Measurements from ENCODE around the gene RGCC. TPM values are rescaled to one million over a fixed set of nuclear protein-coding genes. Genes with fewer than 3 reads are reported as not detected.

The RGCC gene
- total and polyA plus RNA-seq, 12 donors, result 15.6 to 63.2 (median 46.6) TPM

GRCh38 chr13:41455725-41456419 lies 1.5 kb upstream of the RGCC start:
- Histone ChIP-seq H3K4me3 (peak overlapping the region in 1 of 10 donors; percentile 80), H3K36me3 (peaks cover 0 to 7% (median 0%) of the 10 kb centered on the region in 9 donors), H3K9me3 (peaks cover 0 to 8% (median 0%) of the 10 kb centered on the region in 11 donors), H3K27ac (peak overlapping the region in 1 of 10 donors; percentile 89), H3K27me3 (peaks cover 0 to 33% (median 11%) of the 10 kb centered on the region in 7 donors), H3K4me1 (peaks cover 0 to 27% (median 19%) of the 10 kb centered on the region in 9 donors)
- DNase-seq (no peak), ATAC-seq (no peak)
- WGBS, 2 donors, result 51 to 55% methylated on average over 19 of the region's 19 CpGs
- intact Hi-C loops (cut with DNase I), result loop anchor here in 5 of 10 donors (5.0 to 10.0 kb wide), 6 partner anchors 91 to 199 kb away; no protein-coding TSS in a partner anchor
- no peak for TF ChIP-seq CTCF (IDR thresholded peaks at IDR 0.05)

DNA sequence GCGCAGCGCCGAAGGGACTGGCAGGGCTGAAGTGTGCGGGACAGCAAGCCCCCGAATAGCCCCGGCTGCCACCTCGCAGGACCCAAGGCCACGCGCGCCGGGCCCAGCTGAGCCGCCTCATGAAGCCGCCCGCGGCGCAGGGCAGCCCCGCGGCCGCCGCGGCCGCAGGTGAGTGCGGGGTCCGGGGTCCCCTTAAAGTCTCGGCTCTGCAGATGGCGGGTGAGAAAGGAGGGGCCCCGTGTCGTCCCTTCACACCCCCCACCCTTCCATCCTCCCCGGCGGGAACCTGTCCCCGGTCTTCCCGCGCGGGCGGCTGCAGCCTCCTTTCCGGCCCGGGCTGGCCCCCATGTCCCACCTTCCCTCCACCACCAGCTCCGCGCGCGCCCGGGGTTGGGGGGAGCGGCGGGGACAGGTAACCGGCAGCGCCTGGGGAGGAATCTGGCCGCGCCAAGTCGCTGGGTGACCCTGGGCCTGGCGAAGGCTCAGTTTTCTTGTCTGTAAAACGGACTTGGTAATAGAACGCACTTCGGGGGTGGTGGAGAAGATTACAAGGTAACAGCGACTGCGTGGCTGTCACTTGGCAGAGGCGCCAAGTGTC lies 338 bp downstream of the RGCC start:
- WGBS, 2 donors, result 0 to 1% methylated on average over 40 to 56 of the region's 56 CpGs
- peaks cover 0 to 41% (median 19%) of the 10 kb centered on the region in 9 donors for H3K4me1 ChIP-seq
- peak overlapping the region; percentile 76 to 91 (median 84) for H3K27ac ChIP-seq
- DNase-seq (peak in 1 of 2 donors; percentile 22), ATAC-seq (peak in 4 of 8 donors; percentile 11 to 36 (median 20))
- H3K9me3 ChIP-seq, result no peaks in the 10 kb centered on the region
- H3K36me3 ChIP-seq, result peaks cover 0 to 25% (median 0%) of the 10 kb centered on the region in 9 donors
- no peak for TF ChIP-seq CTCF (IDR thresholded peaks at IDR 0.05)
- peaks cover 0 to 33% (median 11%) of the 10 kb centered on the region in 7 donors for H3K27me3 ChIP-seq
- H3K4me3 ChIP-seq, result peak overlapping the region; percentile 62 to 91 (median 74)
- intact Hi-C loops (cut with DNase I), result loop anchor here in 5 of 10 donors (2.0 to 10.0 kb wide), 7 partner anchors 90 to 197 kb away; no protein-coding TSS in a partner anchor

GRCh38 chr13:41458187-41458760 lies 924 bp downstream of the RGCC start:
- 1 to 3% methylated on average over 50 of the region's 50 CpGs for WGBS, 2 donors
- TF ChIP-seq CTCF (IDR thresholded peaks at IDR 0.05), result no peak
- H3K27ac ChIP-seq, result peak overlapping the region; percentile 76 to 91 (median 84)
- intact Hi-C loops (cut with DNase I), result loop anchor here in 5 of 10 donors (2.0 to 10.0 kb wide), 7 partner anchors 89 to 197 kb away; no protein-coding TSS in a partner anchor
- H3K36me3 ChIP-seq, result peaks cover 0 to 28% (median 0%) of the 10 kb centered on the region in 9 donors
- peak; percentile 11 to 59 (median 22) for ATAC-seq
- peaks cover 0 to 33% (median 11%) of the 10 kb centered on the region in 7 donors for H3K27me3 ChIP-seq
- no peaks in the 10 kb centered on the region for H3K9me3 ChIP-seq
- peaks cover 0 to 46% (median 19%) of the 10 kb centered on the region in 9 donors for H3K4me1 ChIP-seq
- DNase-seq, result peak in 1 of 2 donors; percentile 41
- H3K4me3 ChIP-seq, result peak overlapping the region; percentile 62 to 91 (median 74)
